ENCODE measurements around the gene GSTA3. TPM values are rescaled to one million over a fixed set of nuclear protein-coding genes. Genes with fewer than 3 reads are reported as not detected.
"Not testable (repeated sequence)": the region's sequence is repeated elsewhere in the genome, so short reads cannot be mapped to it uniquely, and the experiment has no call there.

The GSTA3 gene
- polyA plus RNA-seq (ENCODE audit: insufficient read depth in 1 of 5, insufficient read length in 5 of 5, low replicate concordance in 1 of 5): 1 to 10 TPM in 3 of 5 donors, under 1 TPM in 2; 0.48 to 2.5 (median 1.3) TPM
- long read RNA-seq, donor 1, partial matches to known transcripts: 0 of 2 reads
- long read RNA-seq, donor 1, other reads (novel, unspliced or antisense): 0 of 2 reads
- long read RNA-seq, donor 2: 0 reads
- long read RNA-seq, donor 3: 0 reads
- long read RNA-seq, donor 4: 0 reads
- long read RNA-seq, donor 5: 0 reads
- long read RNA-seq, donor 6: 0 reads
- long read RNA-seq, donor 7: 0 reads
- long read RNA-seq, donor 8: 0 reads

GRCh38 chr6:52909531-52909930 is at the start of gene GSTA3:
GSTA3 (minus strand) TSS chr6:52909698; CDS start chr6:52905834, 3,864 bp downstream.
- no peak for DNase-seq

GRCh38 chr6:52958546-52959255 is 49.2 kb upstream of the GSTA3 start:
- no peak for DNase-seq

GRCh38 chr6:52955871-52956270 is 46.4 kb upstream of the GSTA3 start:
- no peak for DNase-seq

- no peak for DNase-seq
These were observed 44.7 kb upstream of the GSTA3 start for GRCh38 chr6:52953911-52954839.

- no peak for DNase-seq
These were observed 36.8 kb upstream of the GSTA3 start for GRCh38 chr6:52946306-52946705.

- not testable (repeated sequence) for DNase-seq
These were observed 33.3 kb upstream of the GSTA3 start for GRCh38 chr6:52942821-52943220.

GRCh38 chr6:52942221-52942620 is 32.7 kb upstream of the GSTA3 start:
- DNase-seq: no peak

- no peak for DNase-seq
These were observed 28.4 kb upstream of the GSTA3 start for GRCh38 chr6:52937908-52938307.

- DNase-seq: no peak
These were observed 24.3 kb upstream of the GSTA3 start for GRCh38 chr6:52933778-52934177.

GRCh38 chr6:52931351-52931750 is 21.9 kb upstream of the GSTA3 start:
- no peak for DNase-seq

- no peak for DNase-seq
These were observed 20.0 kb upstream of the GSTA3 start for GRCh38 chr6:52929321-52930164.

GRCh38 chr6:52927451-52927850 is 18.0 kb upstream of the GSTA3 start:
- no peak for DNase-seq

GRCh38 chr6:52925919-52926792 is 16.7 kb upstream of the GSTA3 start:
- DNase-seq: no peak

- DNase-seq: no peak
These were observed 15.5 kb upstream of the GSTA3 start for GRCh38 chr6:52925042-52925441.

GRCh38 chr6:52923689-52924088 is 14.2 kb upstream of the GSTA3 start:
- DNase-seq: not testable (repeated sequence)

GRCh38 chr6:52922161-52922560 is 12.7 kb upstream of the GSTA3 start:
- DNase-seq: no peak

GRCh38 chr6:52921743-52922142 is 12.2 kb upstream of the GSTA3 start:
- DNase-seq: no peak

- DNase-seq: not testable (repeated sequence)
These were observed 10.0 kb upstream of the GSTA3 start for GRCh38 chr6:52919511-52919910.

- not testable (repeated sequence) for DNase-seq
These were observed 9.3 kb upstream of the GSTA3 start for GRCh38 chr6:52918771-52919170.

- DNase-seq: peak; percentile 27 to 40
These were observed 8.7 kb upstream of the GSTA3 start for GRCh38 chr6:52918027-52918686.

Measured in right lung (tissue), 10 donors.